HG03175 (cell line): ENCODE data around the gene LSM3.
"Not testable (repeated sequence)": the region's sequence is repeated elsewhere in the genome, so short reads cannot be mapped to it uniquely, and the experiment has no call there.

Experiments used
- ATAC-seq: cut with Tn5 transposase; IDR thresholded peaks from one replicate; pipeline ENCODE4 v1.9.1; 2021; ENCODE audit warnings: mild to moderate bottlenecking, moderate library complexity; ENCODE audit not compliant: unreplicated experiment

Gene LSM3

DNA sequence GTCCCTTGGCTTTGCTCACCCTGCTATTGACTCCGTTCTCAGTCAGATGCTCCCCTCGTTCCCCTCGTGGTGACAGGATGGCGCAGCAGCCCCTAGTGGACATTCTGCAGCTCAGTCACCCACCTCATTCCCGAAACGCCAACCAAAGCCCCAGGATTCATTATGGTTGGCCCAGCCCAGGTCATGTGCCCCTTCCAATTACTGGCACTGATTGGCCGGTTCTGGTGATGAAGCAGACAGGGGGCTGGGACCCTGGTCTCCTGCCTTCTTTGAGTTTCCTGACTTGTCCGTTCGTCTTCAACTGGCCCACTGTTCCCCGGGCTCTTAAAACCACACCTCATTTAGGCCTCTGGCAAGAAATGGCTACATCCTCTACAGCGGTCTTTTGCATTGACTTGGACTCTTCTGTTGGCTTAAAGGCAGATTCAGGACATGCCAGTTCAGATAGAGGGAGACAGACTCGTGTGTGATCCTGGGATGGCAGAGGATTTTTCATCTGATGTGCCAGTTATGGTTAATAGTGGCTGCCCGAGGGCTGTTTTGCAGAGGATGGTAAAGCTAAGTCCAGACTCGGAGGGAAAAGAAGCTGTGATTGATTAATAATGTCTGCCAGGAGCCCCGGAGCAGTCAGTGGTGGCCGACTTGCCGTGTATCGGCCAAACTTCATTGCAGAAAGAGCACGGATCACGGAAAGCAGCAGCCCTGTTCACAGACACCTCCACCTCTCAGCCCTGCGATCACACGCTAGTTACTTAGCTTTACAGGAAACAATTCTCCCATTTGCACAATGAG lies 37.8 kb downstream of the LSM3 start:
- no peak for ATAC-seq

DNA sequence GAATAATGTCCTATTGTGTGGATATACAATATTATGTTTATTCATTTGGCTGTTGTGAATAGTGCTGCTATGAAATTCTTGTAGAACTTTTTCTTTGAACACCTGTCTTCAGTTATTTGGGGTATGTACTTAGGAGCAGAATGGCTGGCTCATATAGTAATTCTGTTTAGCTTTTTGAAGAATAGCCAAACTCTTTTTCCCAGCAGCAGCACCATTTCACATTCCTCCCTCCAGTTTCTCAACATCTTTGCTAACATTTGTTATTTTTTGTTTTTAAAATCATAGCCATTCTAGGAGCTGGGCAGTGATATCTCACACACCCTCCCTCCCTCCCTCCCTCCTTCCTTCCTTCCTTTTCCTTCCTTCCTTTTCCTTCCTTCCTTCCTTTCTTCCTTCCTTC lies 39.7 kb downstream of the LSM3 start:
- no peak for ATAC-seq

GRCh38 chr3:14220933-14221332 lies 42.3 kb downstream of the LSM3 start:
- ATAC-seq: no peak

- ATAC-seq: no peak
Observed at GRCh38 chr3:14221902-14222301, 43.3 kb downstream of the LSM3 start.

- ATAC-seq: no peak
Observed at GRCh38 chr3:14222457-14222856, 43.8 kb downstream of the LSM3 start.

- no peak for ATAC-seq
Observed at GRCh38 chr3:14222900-14223594, 44.4 kb downstream of the LSM3 start.

DNA sequence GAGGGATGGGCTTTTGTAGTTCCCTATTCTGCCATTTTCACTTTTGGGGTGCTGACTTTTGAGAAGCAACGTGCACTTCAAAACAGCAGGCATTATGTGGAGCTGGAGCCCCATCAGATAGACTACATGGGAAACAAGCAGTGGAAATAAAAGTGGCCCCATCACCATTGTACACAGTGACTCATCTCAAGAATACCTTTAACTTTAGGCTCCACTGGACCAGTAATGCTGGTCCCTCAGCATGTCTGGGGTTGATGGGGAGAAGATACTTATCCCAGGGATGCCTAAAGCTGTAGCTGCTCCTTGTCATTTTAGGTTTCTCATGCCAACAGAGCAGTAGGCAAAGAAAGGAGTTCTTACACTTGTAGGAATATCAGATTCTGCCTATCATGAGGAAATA lies 45.0 kb downstream of the LSM3 start:
- no peak for ATAC-seq

- no peak for ATAC-seq
Observed at GRCh38 chr3:14224895-14225294, 46.3 kb downstream of the LSM3 start.

DNA sequence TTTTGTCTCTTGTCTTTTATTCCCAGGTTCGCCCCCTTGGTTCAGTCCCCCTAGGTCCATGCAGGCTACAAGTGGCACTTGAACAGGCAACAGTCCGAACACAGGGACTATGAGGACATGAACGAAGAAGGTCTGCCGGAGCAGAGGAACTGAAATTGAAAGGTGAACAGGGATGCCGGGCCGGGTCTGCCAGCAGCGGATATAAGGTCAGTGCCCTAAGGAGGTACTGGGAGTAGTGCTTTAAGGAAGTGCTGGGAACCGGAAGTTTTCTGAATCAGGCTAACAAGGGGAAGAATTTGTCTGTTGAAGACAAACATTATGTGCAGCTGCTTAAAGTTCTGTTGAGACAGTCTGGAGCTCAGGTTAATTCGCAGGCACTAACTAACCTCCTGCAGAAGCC lies 46.8 kb downstream of the LSM3 start:
- ATAC-seq: no peak

- ATAC-seq: not testable (repeated sequence)
Observed at GRCh38 chr3:14226351-14226750, 47.7 kb downstream of the LSM3 start.

- no peak for ATAC-seq
Observed at GRCh38 chr3:14227856-14228255, 49.2 kb downstream of the LSM3 start.

GRCh38 chr3:14228681-14229470 lies 50.3 kb downstream of the LSM3 start:
- ATAC-seq: no peak

GRCh38 chr3:14229695-14230094 lies 51.1 kb downstream of the LSM3 start:
- not testable (repeated sequence) for ATAC-seq

GRCh38 chr3:14230729-14231128 lies 52.1 kb downstream of the LSM3 start:
- ATAC-seq: no peak

GRCh38 chr3:14231145-14231990 lies 52.8 kb downstream of the LSM3 start:
- no peak for ATAC-seq

DNA sequence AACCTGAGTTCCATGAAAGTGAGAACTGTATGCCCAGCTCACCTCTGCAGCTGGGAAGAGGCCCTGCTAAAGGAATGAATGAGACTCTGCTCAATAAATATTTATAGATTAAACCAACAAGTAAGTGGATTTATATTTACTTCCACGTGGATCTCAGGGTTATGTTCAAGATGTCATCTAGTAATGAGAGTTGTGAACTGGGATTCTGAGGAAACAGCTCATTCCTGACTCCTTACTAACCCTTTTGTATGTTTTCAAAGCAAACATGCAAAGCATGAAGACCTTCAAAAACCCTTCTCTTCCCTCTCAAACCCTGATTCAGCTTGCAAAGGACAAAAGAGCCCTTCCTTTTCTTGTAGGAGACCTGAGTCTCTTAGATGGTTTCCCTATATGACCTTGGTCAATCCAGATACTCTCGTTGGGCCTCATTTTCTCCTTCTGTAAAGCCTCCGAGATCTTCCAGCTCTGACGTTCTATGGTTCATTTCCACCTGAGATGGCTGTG lies 53.4 kb downstream of the LSM3 start:
- no peak for ATAC-seq

GRCh38 chr3:14234251-14235002 lies 55.8 kb downstream of the LSM3 start:
- no peak for ATAC-seq

- ATAC-seq: no peak
Observed at GRCh38 chr3:14235003-14235911, 56.6 kb downstream of the LSM3 start.

DNA sequence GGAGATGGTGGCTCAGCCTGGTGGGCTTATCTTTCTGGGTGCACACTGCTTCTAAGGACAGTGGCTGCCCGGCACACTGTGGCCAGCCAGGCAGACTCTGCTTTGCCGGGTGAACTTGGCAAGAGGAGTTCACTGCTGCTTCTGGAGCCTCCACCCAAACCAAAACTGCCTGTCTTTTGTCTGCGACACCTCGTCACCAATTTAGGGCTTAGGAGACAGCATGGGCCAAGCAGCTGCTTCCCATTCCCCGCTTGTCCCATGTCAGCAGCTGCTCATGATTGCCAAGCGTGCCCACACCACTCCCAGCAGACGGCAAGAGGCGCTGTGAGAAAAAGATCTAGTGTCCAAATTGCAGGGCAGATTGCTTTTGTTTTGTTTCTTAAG lies 57.3 kb downstream of the LSM3 start:
- ATAC-seq: no peak
